Pancreas (tissue), 10 donors: ENCODE data around the gene CXCL11. TPM values are rescaled to one million over a fixed set of nuclear protein-coding genes. Genes with fewer than 3 reads are reported as not detected.
A peak's percentile ranks its signal among the peaks of the same experiment; 100 is the strongest.

Source experiments
- ATAC-seq, 4 donors: fragments of 200-7000 bp; cut with Tn5 transposase; one replicate each; pipeline versions ENCODE4 v1.8.0 to v1.9.1; 2020; ENCODE audit warnings: mild to moderate bottlenecking in 4 of 4, moderate library complexity in 4 of 4
- DNase-seq, 6 donors: peaks; one replicate each; pipeline ENCODE4 v3.0.0-alpha.2; 2020
- FAIRE-seq: peaks from 2 replicates; lab custom pipeline; 2012; peaks lifted over from hg19 to GRCh38; lab: Jason Lieb, UNC
- H3K27ac ChIP-seq, 4 donors: fragments of 200-600 bp; sonication (generic); 1 replicate in 3 of 4; 2 replicates in 1 of 4; pipeline versions ENCODE4 v1.5.0 to v1.8.0; 2020
- H3K27me3 ChIP-seq, 4 donors: fragments of 200-600 bp; one replicate each; pipeline ENCODE4 v1.8.0; 2021
- H3K36me3 ChIP-seq, 3 donors: fragments of 200-600 bp; sonication (generic) in 1 of 3; one replicate each; pipeline versions ENCODE4 v1.5.0 to v1.8.0; 2020 to 2021
- H3K4me1 ChIP-seq, 3 donors: fragments of 200-600 bp; one replicate each; pipeline ENCODE4 v1.8.0; 2021
- H3K4me3 ChIP-seq, 4 donors: fragments of 200-600 bp; sonication (generic) in 2 of 4; one replicate each; pipeline versions ENCODE4 v1.5.0 to v1.8.0; 2020 to 2021
- H3K9me3 ChIP-seq, 4 donors: fragments of 200-600 bp; one replicate each; pipeline ENCODE4 v1.8.0; 2021
- CTCF ChIP-seq, 4 donors: fragments of 200-600 bp; sonication (generic) in 3 of 4; IDR thresholded peaks; one replicate each; pipeline versions ENCODE4 v1.5.0 to v1.8.0; 2021; ENCODE audit warnings: antibody characterized with exemption in 4 of 4
- WGBS, 2 donors: extraction: QIAGEN DNeasy Blood & Tissue Kit; methylation state at CpG; one replicate each; pipeline ENCODE4 v1.1.7; 2013; 5-methylcytosine and 5-hydroxymethylcytosine counted together
- intact Hi-C, 3 donors: fragments of 100-400 bp; cut with DNase I; formaldehyde crosslinking; loops; one replicate each; pipeline versions ENCODE4 v1.11.1 to v1.14.2; 2022
- polyA plus RNA-seq, 2 donors: library from polyadenylated mRNA; stranded (reverse); fragments of 200-250 nt; gene quantifications; one replicate each; pipeline ENCODE4 v1.2.3, GENCODE V29; 2013
- total RNA-seq, 6 donors: library from RNA; stranded (reverse); fragmentation: NEBNext Ultra II Directional in 4 of 6; extraction: Animal tissue kit (Norgen Biotek cat#: 25700) in 4 of 6; gene quantifications; one replicate each; pipeline versions ENCODE4 v1.2.1 to v1.2.4, GENCODE V29; 2021 to 2023
- donor health status: healthy with polysubstance abuse.
- donor health status: DM: no; HTN: no; CAD: no; lungs with moderate emphysema.
- donor health status: DM: no; HTN: no; CAD: no.
- donor health status: control.
- donor health status: control.
- donor health status: Bipolar disorder and iron deficiency.
- donor health status: DM: yes; HTN: yes; CAD: no.
- donor health status: DM: no; HTN: no; CAD: no.
- donor health status: DM: no; HTN: no; CAD: no.
- donor health status: DM: yes; HTN: yes; CAD: no.

The CXCL11 gene
- total RNA-seq (1 to 10 TPM in 4 of 6 donors, under 1 TPM in 2; 0.13 to 3.7 (median 2.2) TPM), polyA plus RNA-seq (under 1 TPM; 0.72 to 0.73 TPM)

- H3K36me3 ChIP-seq = no peaks in the 10 kb centered on the region
- ATAC-seq = peak; percentile 85 to 93 (median 92)
- H3K27me3 ChIP-seq = no peaks in the 10 kb centered on the region
- no peak for TF ChIP-seq CTCF (IDR thresholded peaks at IDR 0.05)
- intact Hi-C loops = no loop called here
- peak within 1 kb of the TSS in 2 of 4 donors; percentile 46 to 55 for H3K27ac ChIP-seq
- no peak for DNase-seq
- 26 to 38% methylated on average over 2 of the region's 2 CpGs for WGBS, 2 donors
- peak within 1 kb of the TSS in 2 of 4 donors; percentile 15 to 26 for H3K4me3 ChIP-seq
- H3K9me3 ChIP-seq = no peaks in the 10 kb centered on the region
- H3K4me1 ChIP-seq = peaks cover 5 to 15% (median 14%) of the 10 kb centered on the region in 3 donors
- FAIRE-seq = no peak
Measured at GRCh38 chr4:76035799-76036380, at the start of gene CXCL11. Gene CXCL11, minus strand, starts transcription at chr4:76036070. Its CDS starts 83 bp downstream, at chr4:76035987.

DNA sequence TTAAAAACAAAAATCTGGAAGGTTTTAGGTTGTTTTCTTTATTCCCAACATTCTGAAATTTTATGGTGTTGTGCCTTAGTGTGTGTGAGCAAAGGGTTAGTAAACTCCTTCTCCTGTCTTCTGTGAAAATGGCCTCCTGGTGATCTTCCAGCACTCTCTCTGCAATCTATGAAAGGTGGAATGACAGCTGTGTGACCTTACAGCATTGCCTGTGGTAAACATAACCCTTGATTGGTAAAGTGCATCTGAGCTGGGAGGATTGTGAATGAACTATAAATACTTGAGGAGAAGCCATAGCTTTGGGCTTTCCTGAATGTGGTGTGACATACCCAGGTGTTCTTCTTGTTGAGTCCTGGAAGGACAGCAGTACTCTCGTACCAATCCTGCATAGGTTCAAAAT, 48.7 kb upstream of the CXCL11 start:
- no peak for ATAC-seq
- Histone ChIP-seq H3K27ac (no peak overlapping the region), H3K36me3 (no peaks in the 10 kb centered on the region), H3K27me3 (no peaks in the 10 kb centered on the region), H3K4me3 (no peak overlapping the region), H3K9me3 (no peaks in the 10 kb centered on the region), H3K4me1 (peaks cover 0 to 3% (median 3%) of the 10 kb centered on the region in 3 donors)
- TF ChIP-seq CTCF (IDR thresholded peaks at IDR 0.05) = no peak
- DNase-seq = no peak
- no peak for FAIRE-seq
- intact Hi-C loops = no loop called here
- 58 to 62% methylated on average over 1 of the region's 1 CpG for WGBS, 2 donors

- no peak for FAIRE-seq
- intact Hi-C loops = no loop called here
- H3K27ac ChIP-seq = no peak overlapping the region
- no peaks in the 10 kb centered on the region for H3K36me3 ChIP-seq
- no peak for ATAC-seq
- H3K4me1 ChIP-seq = peaks cover 0 to 3% (median 3%) of the 10 kb centered on the region in 3 donors
- no peak for DNase-seq
- 76 to 92% methylated on average over 3 of the region's 3 CpGs for WGBS, 2 donors
- H3K4me3 ChIP-seq = no peak overlapping the region
- H3K27me3 ChIP-seq = no peaks in the 10 kb centered on the region
- no peak for TF ChIP-seq CTCF (IDR thresholded peaks at IDR 0.05)
- no peaks in the 10 kb centered on the region for H3K9me3 ChIP-seq
Measured at GRCh38 chr4:76083386-76083988, 47.6 kb upstream of the CXCL11 start.

DNA sequence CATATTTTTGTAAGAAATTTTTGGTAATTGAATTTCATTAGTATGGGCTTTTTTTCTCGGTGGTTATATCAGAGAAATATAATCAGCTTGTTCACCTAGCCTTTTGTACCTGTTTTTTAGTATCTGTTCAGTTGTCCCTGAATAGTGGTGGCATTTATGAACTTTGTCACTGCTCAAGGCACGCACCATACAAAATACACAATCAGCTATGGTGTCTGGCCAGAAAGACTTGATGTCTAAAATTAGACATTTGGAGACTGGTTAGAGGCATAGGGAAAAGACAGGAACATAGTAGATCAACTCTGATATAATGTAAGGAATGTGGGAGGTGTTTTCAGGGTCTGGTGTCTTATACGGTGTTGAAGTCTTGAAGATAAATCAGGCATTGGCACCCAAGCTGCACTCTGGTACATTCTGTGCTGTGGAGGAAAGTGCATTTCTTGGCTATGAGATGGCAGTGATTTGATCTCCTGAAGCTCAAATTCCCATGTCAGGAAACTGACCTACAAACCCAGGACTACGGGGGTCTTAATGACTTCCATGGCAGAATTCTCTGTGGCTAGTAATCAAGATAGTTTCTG, 42.3 kb upstream of the CXCL11 start:
- WGBS, 2 donors = 53 to 55% methylated on average over 4 of the region's 4 CpGs
- Histone ChIP-seq H3K36me3 (no peaks in the 10 kb centered on the region), H3K4me1 (no peaks in the 10 kb centered on the region), H3K4me3 (no peak overlapping the region), H3K9me3 (no peaks in the 10 kb centered on the region), H3K27ac (no peak overlapping the region), H3K27me3 (no peaks in the 10 kb centered on the region)
- no peak for TF ChIP-seq CTCF (IDR thresholded peaks at IDR 0.05)
- DNase-seq (no peak), FAIRE-seq (no peak), ATAC-seq (no peak)
- intact Hi-C loops = loop anchor here in 1 of 3 donors (10.0 kb wide), 1 partner anchor 83 kb away; the partner anchor contains the start of gene SDAD1
